Measurements from ENCODE around the gene KNL1. TPM values are rescaled to one million over a fixed set of nuclear protein-coding genes. Genes with fewer than 3 reads are reported as not detected.

KNL1 gene
- total and polyA plus RNA-seq, 10 of the 15 experiments (the other 5 are each of a cell fraction or from before 2014, with no cell fraction given) = 10.9 to 55.5 (median 28.4) TPM

DNA sequence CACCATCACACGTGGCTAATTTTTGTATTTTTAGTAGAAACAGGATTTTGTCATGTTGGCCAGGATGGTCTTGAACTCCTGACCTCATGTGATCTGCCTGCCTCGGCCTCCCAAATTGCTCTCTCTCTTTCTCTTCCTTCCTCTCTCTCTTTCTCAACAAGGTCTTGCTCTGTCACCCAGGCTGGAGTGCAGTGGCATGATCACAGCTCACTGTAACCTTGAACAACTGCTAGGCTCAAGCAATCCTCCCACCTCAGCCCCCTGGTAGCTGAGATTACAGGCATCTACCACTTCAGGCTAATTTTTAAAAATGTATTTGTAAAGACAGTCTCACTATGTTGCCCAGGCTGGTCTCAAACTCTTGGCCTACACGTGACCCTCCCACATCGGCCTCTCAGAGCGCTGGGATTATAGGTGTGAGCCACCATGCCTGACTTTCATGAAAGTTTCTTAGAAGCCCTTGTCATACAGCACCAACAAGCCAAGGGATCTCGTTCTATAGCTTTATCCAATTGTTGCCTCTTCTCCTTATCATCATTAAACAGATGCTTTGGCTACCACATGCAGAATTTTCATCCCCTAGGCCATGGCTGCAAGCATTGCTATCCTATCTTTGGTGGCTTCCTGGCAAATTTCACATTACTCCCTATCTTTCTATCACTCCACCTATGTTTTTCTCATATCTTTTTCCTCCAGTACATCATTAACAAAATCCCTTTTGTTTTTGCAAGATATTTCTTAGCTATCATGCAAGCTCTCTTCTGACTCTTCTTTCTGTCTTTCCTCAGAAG, 34.9 kb upstream of the KNL1 start (continued):
- TF ChIP-seq, protein P1, sequence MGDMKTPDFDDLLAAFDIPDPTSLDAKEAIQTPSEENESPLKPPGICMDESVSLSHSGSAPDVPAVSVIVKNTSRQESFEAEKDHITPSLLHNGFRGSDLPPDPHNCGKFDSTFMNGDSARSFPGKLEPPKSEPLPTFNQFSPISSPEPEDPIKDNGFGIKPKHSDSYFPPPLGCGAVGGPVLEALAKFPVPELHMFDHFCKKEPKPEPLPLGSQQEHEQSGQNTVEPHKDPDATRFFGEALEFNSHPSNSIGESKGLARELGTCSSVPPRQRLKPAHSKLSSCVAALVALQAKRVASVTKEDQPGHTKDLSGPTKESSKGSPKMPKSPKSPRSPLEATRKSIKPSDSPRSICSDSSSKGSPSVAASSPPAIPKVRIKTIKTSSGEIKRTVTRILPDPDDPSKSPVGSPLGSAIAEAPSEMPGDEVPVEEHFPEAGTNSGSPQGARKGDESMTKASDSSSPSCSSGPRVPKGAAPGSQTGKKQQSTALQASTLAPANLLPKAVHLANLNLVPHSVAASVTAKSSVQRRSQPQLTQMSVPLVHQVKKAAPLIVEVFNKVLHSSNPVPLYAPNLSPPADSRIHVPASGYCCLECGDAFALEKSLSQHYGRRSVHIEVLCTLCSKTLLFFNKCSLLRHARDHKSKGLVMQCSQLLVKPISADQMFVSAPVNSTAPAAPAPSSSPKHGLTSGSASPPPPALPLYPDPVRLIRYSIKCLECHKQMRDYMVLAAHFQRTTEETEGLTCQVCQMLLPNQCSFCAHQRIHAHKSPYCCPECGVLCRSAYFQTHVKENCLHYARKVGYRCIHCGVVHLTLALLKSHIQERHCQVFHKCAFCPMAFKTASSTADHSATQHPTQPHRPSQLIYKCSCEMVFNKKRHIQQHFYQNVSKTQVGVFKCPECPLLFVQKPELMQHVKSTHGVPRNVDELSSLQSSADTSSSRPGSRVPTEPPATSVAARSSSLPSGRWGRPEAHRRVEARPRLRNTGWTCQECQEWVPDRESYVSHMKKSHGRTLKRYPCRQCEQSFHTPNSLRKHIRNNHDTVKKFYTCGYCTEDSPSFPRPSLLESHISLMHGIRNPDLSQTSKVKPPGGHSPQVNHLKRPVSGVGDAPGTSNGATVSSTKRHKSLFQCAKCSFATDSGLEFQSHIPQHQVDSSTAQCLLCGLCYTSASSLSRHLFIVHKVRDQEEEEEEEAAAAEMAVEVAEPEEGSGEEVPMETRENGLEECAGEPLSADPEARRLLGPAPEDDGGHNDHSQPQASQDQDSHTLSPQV (IDR thresholded peaks at IDR 0.05) = no peak
- no peak for TF ChIP-seq CREM (IDR thresholded peaks at IDR 0.05; ENCODE audit: low read depth)
- 0 out of 2 replicates have a peak, but pooled peaks have one; percentile 18 for TF ChIP-seq CHD1 (IDR thresholded peaks at IDR 0.05; ENCODE audit: low read depth, low read length)
- TF ChIP-seq PAX8 (IDR thresholded peaks at IDR 0.05) = no peak
- no peak for TF ChIP-seq SREBF2 (IDR thresholded peaks at IDR 0.05; ENCODE audit: low read length)
- TF ChIP-seq, protein P2, sequence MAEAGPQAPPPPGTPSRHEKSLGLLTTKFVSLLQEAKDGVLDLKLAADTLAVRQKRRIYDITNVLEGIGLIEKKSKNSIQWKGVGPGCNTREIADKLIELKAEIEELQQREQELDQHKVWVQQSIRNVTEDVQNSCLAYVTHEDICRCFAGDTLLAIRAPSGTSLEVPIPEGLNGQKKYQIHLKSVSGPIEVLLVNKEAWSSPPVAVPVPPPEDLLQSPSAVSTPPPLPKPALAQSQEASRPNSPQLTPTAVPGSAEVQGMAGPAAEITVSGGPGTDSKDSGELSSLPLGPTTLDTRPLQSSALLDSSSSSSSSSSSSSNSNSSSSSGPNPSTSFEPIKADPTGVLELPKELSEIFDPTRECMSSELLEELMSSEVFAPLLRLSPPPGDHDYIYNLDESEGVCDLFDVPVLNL (IDR thresholded peaks at IDR 0.05; ENCODE audit: low read depth, low read length) = no peak
- TF ChIP-seq POU2F2 (IDR thresholded peaks at IDR 0.05; ENCODE audit: borderline replicate concordance, low read depth, low read length) = no peak
- no peak for TF ChIP-seq STAT3 (IDR thresholded peaks at IDR 0.05; ENCODE audit: low read depth, low read length)
- TF ChIP-seq POLR2AphosphoS5 (IDR thresholded peaks at IDR 0.05; ENCODE audit: low read length) = no peak
- TF ChIP-seq HDGF (IDR thresholded peaks at IDR 0.05) = peak; percentile 90; the same call in 1 of the 2 replicates
- no peak for TF ChIP-seq TARDBP (IDR thresholded peaks at IDR 0.05; ENCODE audit: borderline replicate concordance)
- TF ChIP-seq NR2F1 (conservative IDR thresholded peaks at IDR 0.05) = 0 out of 2 replicates have a peak, but pooled peaks have one; percentile 30
- TF ChIP-seq, protein P3, sequence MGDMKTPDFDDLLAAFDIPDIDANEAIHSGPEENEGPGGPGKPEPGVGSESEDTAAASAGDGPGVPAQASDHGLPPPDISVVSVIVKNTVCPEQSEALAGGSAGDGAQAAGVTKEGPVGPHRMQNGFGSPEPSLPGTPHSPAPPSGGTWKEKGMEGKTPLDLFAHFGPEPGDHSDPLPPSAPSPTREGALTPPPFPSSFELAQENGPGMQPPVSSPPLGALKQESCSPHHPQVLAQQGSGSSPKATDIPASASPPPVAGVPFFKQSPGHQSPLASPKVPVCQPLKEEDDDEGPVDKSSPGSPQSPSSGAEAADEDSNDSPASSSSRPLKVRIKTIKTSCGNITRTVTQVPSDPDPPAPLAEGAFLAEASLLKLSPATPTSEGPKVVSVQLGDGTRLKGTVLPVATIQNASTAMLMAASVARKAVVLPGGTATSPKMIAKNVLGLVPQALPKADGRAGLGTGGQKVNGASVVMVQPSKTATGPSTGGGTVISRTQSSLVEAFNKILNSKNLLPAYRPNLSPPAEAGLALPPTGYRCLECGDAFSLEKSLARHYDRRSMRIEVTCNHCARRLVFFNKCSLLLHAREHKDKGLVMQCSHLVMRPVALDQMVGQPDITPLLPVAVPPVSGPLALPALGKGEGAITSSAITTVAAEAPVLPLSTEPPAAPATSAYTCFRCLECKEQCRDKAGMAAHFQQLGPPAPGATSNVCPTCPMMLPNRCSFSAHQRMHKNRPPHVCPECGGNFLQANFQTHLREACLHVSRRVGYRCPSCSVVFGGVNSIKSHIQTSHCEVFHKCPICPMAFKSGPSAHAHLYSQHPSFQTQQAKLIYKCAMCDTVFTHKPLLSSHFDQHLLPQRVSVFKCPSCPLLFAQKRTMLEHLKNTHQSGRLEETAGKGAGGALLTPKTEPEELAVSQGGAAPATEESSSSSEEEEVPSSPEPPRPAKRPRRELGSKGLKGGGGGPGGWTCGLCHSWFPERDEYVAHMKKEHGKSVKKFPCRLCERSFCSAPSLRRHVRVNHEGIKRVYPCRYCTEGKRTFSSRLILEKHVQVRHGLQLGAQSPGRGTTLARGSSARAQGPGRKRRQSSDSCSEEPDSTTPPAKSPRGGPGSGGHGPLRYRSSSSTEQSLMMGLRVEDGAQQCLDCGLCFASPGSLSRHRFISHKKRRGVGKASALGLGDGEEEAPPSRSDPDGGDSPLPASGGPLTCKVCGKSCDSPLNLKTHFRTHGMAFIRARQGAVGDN (IDR thresholded peaks at IDR 0.05) = no peak
- no peak for TF ChIP-seq SMC3 (IDR thresholded peaks at IDR 0.05; ENCODE audit: borderline replicate concordance, low read length)
- TF ChIP-seq, protein P4, sequence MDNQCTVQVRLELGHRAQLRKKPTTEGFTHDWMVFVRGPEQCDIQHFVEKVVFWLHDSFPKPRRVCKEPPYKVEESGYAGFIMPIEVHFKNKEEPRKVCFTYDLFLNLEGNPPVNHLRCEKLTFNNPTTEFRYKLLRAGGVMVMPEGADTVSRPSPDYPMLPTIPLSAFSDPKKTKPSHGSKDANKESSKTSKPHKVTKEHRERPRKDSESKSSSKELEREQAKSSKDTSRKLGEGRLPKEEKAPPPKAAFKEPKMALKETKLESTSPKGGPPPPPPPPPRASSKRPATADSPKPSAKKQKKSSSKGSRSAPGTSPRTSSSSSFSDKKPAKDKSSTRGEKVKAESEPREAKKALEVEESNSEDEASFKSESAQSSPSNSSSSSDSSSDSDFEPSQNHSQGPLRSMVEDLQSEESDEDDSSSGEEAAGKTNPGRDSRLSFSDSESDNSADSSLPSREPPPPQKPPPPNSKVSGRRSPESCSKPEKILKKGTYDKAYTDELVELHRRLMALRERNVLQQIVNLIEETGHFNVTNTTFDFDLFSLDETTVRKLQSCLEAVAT (IDR thresholded peaks at IDR 0.05) = peak; percentile 7; the same call in 1 of the 2 replicates
- no peak for TF ChIP-seq TAF1 (IDR thresholded peaks at IDR 0.05; ENCODE audit: borderline replicate concordance, low read depth, low read length)
- TF ChIP-seq RBBP5 (conservative IDR thresholded peaks at IDR 0.05) = no peak
- TF ChIP-seq SUPT20H (IDR thresholded peaks at IDR 0.05; ENCODE audit: borderline replicate concordance, control insufficient read depth, low read depth, low read length) = no peak
- no peak for TF ChIP-seq KLF5 (IDR thresholded peaks at IDR 0.05; ENCODE audit: partially characterized antibody)

Measured in GM12878 (cell line).